Measurements from ENCODE around the gene CDK5RAP2.

Gene CDK5RAP2

DNA sequence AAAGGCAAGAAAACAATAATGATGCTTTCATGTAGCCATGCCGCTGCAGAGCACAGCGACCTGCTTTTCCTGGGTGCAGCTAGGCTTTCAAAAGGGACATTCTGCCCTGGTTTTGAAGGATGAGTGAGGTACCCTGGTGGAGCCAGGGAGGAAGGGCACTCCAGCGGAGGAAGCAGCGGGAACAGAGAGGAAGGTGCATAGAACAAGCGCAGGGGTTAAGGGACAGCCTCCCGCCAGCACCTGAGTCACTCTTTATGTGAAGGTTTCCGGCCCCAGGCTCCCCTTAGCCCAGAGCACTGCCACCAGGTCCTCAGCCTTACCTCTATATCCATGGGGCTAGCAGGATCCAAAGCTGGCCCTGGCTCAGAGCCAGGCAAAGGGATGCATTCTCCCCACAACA is 221.1 kb downstream of the CDK5RAP2 start:
- TF ChIP-seq MAX (IDR thresholded peaks at IDR 0.05): no peak
- no peak for TF ChIP-seq TCF12 (IDR thresholded peaks at IDR 0.05; ENCODE audit: low read depth)
- TF ChIP-seq CEBPB (IDR thresholded peaks at IDR 0.05): no peak
- no peak for TF ChIP-seq REST (IDR thresholded peaks at IDR 0.05; ENCODE audit: low read depth)

GRCh38 chr9:120353506-120353905 is 226.5 kb downstream of the CDK5RAP2 start:
- TF ChIP-seq, protein P1, sequence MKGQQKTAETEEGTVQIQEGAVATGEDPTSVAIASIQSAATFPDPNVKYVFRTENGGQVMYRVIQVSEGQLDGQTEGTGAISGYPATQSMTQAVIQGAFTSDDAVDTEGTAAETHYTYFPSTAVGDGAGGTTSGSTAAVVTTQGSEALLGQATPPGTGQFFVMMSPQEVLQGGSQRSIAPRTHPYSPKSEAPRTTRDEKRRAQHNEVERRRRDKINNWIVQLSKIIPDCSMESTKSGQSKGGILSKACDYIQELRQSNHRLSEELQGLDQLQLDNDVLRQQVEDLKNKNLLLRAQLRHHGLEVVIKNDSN (IDR thresholded peaks at IDR 0.05): no peak
- TF ChIP-seq ZBTB7A (IDR thresholded peaks at IDR 0.05; ENCODE audit: low read depth): no peak
- no peak for TF ChIP-seq NFIC (IDR thresholded peaks at IDR 0.05)
- no peak for TF ChIP-seq RAD21 (IDR thresholded peaks at IDR 0.05; ENCODE audit: low read depth)
- TF ChIP-seq REST (IDR thresholded peaks at IDR 0.05; ENCODE audit: low read depth): no peak
- TF ChIP-seq FOXM1 (IDR thresholded peaks at IDR 0.05; ENCODE audit: borderline replicate concordance, low read depth): no peak
- no peak for TF ChIP-seq YY1 (IDR thresholded peaks at IDR 0.05; ENCODE audit: low read depth)
- no peak for TF ChIP-seq TEAD4 (IDR thresholded peaks at IDR 0.05)
- no peak for TF ChIP-seq EP300 (IDR thresholded peaks at IDR 0.05; ENCODE audit: borderline replicate concordance)
- no peak for TF ChIP-seq CEBPB (IDR thresholded peaks at IDR 0.05)
- TF ChIP-seq MAX (IDR thresholded peaks at IDR 0.05): no peak
- TF ChIP-seq TAF1 (IDR thresholded peaks at IDR 0.05; ENCODE audit: low read depth): no peak
- no peak for TF ChIP-seq CREB1 (IDR thresholded peaks at IDR 0.05; ENCODE audit: low read depth)
- TF ChIP-seq TCF12 (IDR thresholded peaks at IDR 0.05; ENCODE audit: low read depth): no peak
- TF ChIP-seq EGR1 (IDR thresholded peaks at IDR 0.05): no peak

- TF ChIP-seq CREB1 (IDR thresholded peaks at IDR 0.05; ENCODE audit: low read depth) (no peak), RAD21 (IDR thresholded peaks at IDR 0.05; ENCODE audit: low read depth) (no peak), YY1 (IDR thresholded peaks at IDR 0.05; ENCODE audit: low read depth) (no peak), FOXM1 (IDR thresholded peaks at IDR 0.05; ENCODE audit: borderline replicate concordance, low read depth) (no peak), TAF1 (IDR thresholded peaks at IDR 0.05; ENCODE audit: low read depth) (no peak), ZBTB7A (IDR thresholded peaks at IDR 0.05; ENCODE audit: low read depth) (no peak), TCF12 (IDR thresholded peaks at IDR 0.05; ENCODE audit: low read depth) (no peak), CEBPB (IDR thresholded peaks at IDR 0.05) (no peak), MAX (IDR thresholded peaks at IDR 0.05) (no peak), TEAD4 (IDR thresholded peaks at IDR 0.05) (no peak), EGR1 (IDR thresholded peaks at IDR 0.05) (no peak), NFIC (IDR thresholded peaks at IDR 0.05) (no peak), REST (IDR thresholded peaks at IDR 0.05; ENCODE audit: low read depth) (no peak), EP300 (IDR thresholded peaks at IDR 0.05; ENCODE audit: borderline replicate concordance) (no peak)
- TF ChIP-seq, protein P1 (IDR thresholded peaks at IDR 0.05): no peak
Measured at GRCh38 chr9:120351106-120351505, 228.9 kb downstream of the CDK5RAP2 start.

- TF ChIP-seq NFIC (IDR thresholded peaks at IDR 0.05) (no peak), RAD21 (IDR thresholded peaks at IDR 0.05; ENCODE audit: low read depth) (no peak), EGR1 (IDR thresholded peaks at IDR 0.05) (no peak), CREB1 (IDR thresholded peaks at IDR 0.05; ENCODE audit: low read depth) (no peak), TEAD4 (IDR thresholded peaks at IDR 0.05) (no peak), ZBTB7A (IDR thresholded peaks at IDR 0.05; ENCODE audit: low read depth) (no peak), FOXM1 (IDR thresholded peaks at IDR 0.05; ENCODE audit: borderline replicate concordance, low read depth) (no peak), TCF12 (IDR thresholded peaks at IDR 0.05; ENCODE audit: low read depth) (no peak), CEBPB (IDR thresholded peaks at IDR 0.05) (no peak), MAX (IDR thresholded peaks at IDR 0.05) (no peak), REST (IDR thresholded peaks at IDR 0.05; ENCODE audit: low read depth) (no peak), EP300 (IDR thresholded peaks at IDR 0.05; ENCODE audit: borderline replicate concordance) (no peak), YY1 (IDR thresholded peaks at IDR 0.05; ENCODE audit: low read depth) (no peak)
Measured at GRCh38 chr9:120350596-120350995, 229.4 kb downstream of the CDK5RAP2 start.
